CD1c-positive myeloid dendritic cell (primary cell): ENCODE measurements around the gene TMEM192.
"Not testable (repeated sequence)": the region's sequence is repeated elsewhere in the genome, so short reads cannot be mapped to it uniquely, and the experiment has no call there.

Experiments
- DNase-seq: peaks from one replicate; pipeline ENCODE4 v3.0.0-alpha.2; 2016; ENCODE audit errors: extremely low spot score

Gene TMEM192

DNA sequence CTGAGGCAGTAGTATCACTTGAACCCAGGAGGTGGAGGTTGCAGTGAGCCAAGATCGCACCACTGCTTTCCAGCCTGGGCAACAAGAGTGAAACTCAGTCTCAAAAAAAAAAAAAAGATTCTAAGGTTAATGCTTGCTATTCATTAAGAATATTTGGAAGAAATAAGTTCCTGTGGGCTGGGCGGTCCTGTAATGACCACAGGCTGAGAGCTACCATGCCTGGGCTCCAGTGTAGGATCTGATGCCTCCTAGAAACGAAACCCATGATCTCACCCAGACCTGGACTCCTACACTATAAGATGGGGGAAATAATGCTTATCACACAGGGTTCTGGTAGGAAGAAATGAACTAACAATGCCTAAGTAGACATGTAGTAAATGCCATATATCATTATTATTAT lies 17.8 kb downstream of the TMEM192 start:
- DNase-seq: no peak

DNA sequence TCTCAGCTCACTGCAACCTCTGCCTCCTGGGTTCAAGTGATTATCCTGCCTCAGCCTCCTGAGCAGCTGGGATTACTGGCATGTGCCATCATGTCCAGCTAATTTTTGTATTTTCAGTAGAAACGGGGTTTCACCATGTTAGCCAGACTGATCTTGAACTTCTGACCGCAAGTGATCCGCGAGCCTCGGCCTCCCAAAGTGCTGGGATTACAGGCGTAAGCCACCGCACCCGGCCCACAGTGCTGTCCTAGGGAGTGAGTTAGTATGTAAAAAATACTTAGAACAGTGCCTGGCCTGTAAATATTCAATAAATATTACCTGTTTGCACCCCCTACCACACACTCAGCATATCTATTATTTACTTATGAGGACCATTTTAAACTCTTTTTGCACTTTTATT lies 20.5 kb downstream of the TMEM192 start:
- DNase-seq: not testable (repeated sequence)

DNA sequence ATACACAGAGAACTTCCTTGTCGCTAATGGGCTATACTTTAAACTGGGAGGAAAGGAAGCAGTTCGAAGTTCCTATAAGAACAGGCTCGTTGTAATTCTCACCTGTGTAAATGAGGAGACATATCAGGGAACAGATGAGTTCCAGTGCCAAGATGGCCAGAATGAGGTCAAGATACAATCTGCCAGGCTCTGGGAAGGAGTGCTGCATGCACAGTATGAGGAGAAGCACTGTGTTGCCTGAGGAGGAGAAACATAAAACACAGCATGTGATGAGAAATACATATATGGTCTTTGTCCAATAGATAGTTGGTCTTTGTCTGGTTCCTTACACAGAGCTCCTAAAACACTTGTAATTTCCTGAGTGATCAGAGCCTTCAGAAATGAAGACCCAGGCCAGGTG lies 24.3 kb downstream of the TMEM192 start:
- no peak for DNase-seq

DNA sequence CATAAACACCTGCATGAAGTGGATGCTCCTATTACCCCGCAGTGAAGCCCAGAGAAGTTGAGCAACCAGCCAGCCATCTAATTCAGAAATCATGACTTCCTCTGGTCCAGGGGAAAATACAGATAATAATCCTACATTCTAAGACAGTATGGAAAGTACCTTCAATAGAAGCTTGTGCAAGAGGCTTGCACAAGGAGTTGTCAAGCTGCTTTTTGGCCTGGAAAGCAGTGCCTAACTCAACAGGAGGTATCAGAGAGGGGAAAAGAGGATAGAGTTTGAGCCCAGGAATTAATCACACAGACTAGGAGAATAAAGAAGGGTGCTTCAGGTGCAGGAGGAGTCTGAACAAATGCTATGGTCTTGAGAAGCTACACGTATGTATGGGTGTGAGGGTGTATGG lies 26.7 kb downstream of the TMEM192 start:
- DNase-seq: no peak

DNA sequence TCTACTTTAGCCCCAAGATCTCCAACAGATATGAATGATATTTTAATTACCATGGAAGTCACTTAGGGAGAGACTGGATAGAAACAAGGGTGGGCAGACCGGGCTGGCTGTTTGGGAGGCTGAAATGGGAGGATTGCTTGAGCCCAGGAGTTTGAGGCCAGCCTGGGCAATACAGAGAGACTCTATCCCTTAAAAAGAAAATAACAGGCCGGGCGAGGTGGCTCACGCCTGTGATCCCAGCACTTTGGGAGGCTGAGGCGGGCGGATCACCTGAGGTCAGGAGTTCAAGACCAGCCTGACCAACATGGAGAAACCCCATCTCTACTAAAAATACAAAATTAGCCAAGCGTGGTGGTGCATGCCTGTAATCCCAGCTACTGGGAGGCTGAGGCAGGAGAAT lies 27.9 kb downstream of the TMEM192 start:
- DNase-seq: not testable (repeated sequence)

DNA sequence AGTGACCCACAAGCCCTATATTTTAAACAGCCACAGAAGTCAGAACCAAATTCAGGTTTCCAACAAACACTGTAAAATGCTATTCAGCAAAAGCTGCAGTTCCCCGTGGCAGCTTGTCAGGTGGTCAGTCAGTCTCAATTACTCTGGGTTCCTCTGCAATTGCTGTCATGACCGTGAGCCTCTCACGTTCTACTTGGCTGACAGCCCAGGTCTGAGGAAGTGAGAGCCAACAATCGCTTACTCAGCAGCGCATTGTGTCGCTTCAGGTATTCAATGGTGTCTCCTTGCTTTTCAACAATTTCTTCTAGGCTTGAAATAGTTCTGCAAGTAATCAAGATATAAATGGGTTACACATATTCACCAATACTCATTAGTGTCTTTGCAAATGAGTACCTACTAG lies 33.2 kb downstream of the TMEM192 start:
- DNase-seq: no peak

DNA sequence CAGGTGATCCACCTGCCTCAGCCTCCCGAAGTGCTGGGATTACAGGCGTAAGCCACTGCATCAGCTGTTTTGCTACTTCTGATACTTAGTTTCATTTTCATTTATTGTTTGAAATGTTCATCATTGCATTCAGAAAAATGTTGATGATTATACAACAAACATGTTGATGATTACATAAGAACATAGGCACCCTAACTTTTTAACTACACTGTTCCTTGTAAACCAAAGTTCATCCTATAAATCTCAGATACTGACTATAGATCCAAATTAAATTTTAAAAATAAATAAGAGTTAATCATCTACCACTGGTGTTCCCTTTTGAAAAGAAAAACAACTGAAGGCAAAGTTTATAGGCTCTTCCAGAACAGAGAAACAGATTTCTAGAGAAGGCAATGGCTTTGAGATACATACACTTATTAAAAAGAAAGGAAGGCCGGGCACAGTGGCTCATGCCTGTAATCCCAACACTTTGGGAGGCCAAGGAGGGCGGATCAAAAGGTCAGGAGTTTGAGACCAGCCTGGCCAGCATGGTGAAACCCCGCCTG lies 35.6 kb downstream of the TMEM192 start:
- DNase-seq: no peak

DNA sequence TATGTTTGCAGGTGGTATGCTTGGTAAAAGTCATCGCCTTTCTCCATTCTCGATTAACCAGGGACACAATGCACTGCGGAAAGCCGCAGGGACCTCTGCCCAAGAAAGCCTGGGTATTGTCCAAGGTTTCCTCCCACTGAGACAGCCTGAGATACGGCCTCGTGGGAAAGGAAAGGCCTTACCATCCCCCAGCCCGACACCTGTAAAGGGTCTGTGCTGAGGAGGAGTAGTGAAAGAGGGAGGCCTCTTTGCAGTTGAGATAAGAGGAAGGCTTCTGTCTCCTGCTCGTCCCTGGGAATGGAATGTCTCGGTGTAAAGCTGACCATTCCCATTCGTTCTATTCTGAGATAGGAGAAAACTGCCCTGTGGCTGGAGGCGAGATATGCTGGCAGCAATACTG lies 39.3 kb downstream of the TMEM192 start:
- DNase-seq: not testable (repeated sequence)

DNA sequence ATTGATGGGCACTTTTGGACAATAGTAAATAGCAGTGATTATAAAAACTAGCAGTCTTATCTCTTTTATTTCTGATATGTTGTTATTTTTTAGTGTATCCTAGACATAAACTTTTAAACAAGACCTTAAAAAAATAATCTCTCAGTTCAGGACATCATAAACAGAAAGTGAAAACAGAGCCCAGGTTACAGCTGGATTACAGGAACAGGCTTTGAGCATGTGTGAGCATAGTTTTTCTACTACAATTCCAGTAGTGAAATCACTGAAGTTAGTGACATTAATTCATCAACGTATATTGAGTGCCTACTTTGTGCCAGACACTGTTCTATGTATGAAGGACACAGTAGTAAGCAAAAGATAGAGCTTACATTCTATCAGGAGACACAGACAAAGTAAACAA lies 42.1 kb downstream of the TMEM192 start:
- DNase-seq: no peak

DNA sequence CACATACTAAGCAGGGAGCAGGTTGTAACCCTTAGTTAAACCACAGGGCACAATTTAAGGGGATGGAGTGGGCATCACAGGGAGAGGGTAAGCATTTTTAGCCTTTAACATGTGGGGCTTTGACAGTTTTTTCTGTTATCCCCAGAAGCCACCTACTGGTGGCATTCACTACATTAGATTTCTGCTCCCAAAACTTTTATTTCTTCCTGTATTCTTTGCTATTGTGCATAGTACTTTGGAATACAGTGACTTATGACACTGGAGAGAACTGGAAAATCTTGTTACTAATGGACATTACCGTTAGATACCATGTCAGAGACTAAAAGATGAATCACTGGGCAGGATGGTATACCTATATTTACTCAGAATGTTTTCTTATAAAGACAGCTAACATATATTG lies 51.7 kb downstream of the TMEM192 start:
- DNase-seq: no peak

DNA sequence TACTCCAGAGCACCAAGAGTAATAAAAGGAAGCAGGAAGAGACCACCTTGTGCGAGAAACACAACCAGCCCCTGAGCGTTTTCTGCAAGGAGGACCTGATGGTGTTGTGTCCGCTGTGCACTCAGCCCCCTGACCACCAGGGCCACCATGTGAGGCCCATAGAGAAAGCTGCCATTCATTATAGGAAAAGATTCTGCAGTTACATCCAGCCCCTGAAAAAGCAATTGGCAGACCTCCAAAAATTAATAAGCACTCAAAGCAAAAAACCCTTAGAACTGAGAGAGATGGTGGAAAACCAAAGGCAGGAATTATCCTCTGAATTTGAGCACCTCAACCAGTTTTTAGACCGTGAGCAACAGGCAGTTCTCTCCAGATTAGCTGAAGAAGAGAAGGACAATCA lies 53.3 kb downstream of the TMEM192 start:
- no peak for DNase-seq

DNA sequence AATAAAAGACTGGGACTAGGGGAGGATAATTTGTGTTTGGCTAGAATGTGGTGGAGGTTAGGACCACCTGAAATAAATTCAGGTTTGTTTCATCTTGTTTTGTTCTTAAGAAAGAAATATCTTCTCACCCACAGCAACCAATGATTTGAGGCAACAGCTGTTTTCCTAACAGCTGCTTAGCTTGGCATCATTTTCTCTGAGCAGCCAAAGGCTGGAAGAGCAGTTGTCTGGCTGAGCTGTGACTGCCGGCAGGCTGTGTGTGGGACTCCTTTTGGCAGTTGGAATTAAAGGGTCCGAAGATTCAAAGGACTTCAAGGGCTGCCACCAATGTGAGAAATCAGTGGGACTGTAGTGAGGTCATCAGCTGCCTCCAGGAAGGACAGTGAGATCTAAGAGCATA lies 54.0 kb downstream of the TMEM192 start:
- DNase-seq: no peak

DNA sequence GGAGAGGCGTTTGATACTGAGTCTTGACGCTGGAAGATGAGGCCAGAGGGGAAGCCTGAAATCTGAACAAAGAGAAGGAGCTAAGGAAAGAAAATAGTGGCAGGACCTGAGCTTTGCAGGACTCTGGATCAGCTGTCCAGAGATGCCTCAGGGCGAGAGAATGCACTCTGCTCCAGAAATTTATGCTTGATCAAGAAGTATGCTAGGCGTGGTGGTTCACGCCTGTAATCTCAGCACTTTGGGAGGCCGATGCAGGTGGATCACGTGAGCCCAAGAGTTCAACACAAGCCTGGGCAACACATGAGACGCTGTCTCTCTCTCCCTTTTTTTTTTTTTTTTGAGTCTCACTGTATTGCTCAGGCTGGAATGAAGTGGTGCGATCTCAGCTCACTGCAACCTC lies 57.1 kb downstream of the TMEM192 start:
- no peak for DNase-seq

DNA sequence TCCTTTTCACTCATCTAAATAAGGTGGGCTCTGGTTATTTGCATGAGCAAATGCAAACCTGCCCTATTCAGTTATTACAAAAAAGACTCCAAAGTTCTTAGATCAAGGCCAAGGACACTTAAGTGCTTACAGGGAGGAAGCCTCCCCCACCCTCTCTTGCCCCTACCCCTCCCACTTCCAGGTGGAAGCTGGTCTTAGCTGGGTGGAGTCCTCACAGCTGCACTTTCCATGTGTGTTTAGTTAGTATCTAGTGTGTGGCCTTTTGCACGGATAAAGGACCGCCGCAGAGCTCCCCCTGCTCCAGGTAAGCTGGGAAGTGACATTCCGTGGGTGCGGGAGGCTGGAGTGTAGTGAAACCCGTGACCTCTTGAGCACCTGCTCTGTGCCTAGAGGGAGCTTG lies 59.0 kb downstream of the TMEM192 start, which contains the start of gene TRIM75:
TSS of gene TRIM75 (plus strand) at position 222 of the 400 bp plus-strand sequence. CDS start 5,282 bp downstream, outside the sequence.
- no peak for DNase-seq

DNA sequence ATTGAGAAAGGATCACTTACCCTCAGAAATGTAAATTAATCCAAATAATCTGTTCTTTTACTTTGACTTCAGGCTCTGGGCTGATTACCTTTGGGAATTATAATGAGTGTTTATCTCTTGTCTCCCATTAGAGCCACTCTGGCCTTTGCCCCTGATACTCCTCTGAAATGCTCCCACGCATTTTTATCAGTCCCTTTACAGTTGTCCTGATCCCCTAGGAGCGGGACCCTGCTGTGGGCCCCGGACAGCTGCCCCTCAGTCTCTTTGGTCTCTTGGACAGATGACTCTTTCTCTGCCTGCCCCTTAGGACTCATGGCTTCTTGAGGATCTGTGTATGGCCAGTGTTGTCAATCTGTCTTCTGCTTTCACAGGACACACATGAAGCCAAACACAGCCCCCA lies 60.0 kb downstream of the TMEM192 start:
- no peak for DNase-seq

DNA sequence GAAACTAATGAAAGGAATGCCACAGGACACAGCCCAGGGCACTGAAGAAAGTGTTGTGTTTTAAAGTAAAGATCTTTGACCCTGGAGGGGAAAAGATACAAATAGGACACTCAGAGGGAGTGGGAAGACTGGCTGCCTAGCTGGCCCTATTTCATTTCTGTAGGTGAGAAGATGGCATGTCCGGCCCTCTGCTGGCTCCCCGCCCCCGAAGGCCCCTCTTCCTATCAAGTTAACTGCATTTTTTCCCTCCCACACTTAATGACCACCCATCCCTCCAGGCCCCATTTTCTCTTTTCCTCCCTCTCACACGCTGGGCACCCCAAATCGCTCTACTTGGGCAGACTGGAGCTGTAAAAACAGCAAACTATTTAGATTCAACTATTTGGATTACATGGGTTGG lies 64.5 kb downstream of the TMEM192 start:
- no peak for DNase-seq

DNA sequence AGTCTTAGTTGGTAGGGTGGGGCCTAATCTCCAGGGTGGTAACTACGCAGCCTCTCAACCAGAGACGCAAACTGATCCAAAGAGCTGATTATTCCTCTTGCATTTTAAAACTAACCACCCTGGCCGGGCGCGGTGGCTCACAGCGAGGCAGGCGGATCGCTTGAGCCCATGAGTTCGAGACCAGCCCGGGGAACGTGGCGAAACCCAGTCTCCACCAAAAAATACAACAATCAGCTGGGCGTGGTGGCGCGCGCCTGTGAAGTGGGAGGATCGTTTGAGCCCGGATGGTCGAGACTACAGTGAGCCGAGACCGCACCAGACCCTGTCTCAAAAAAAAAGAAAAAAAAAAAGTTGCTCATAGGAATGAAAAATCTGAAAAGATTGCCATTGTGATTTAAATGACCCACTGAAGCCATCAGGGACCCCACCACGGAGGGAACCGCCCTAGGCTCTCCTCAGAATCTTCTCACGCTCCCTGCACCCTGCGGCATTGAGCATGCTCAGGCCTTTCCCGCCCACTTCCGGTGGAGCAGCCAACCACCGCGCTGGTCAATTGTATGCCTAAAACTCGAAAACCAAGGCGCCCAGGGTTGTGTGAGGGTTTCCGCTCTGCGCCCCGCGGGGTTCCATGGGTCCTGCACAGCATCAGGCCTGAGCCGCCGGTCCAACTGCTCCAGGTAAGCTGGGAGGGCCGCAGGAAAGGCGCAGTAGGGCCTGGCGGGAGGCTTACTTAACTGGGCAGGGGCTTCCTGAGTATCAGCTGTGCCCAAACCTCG lies 81.0 kb downstream of the TMEM192 start, which contains the start of gene TRIM60:
TSS of gene TRIM60 (plus strand) at position 564 of the 776 bp plus-strand sequence. CDS start 8,074 bp downstream, outside the sequence.
- DNase-seq: no peak

DNA sequence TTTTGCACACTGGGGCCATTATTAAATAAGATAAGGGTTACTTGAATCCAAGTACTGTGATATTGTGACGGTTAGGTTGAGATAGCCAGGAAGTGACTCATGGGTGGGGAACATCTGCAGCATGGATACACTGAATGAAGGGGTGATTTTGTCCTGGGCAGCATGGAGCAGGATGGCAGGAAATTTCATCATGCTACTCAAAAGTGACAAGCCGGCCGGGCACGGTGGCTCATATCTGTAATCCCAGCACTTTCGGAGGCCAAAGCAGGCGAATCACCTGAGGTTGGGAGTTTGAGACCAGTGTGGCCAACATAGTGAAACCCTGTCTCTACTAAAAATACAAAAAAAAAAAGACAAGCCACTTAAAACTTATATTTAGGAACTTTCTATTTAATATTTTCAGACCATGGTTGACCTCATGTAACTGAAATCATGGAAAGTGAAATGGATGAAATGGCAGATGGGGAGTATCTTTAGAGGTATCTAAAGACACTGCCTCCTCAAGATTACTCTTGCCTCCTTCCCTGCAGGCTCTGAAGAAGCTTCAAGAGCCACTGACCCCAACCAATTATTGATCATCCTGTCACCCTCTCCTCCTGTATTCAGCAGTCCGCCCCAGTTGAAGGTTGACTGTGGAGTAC lies 84.8 kb downstream of the TMEM192 start:
- DNase-seq: no peak

DNA sequence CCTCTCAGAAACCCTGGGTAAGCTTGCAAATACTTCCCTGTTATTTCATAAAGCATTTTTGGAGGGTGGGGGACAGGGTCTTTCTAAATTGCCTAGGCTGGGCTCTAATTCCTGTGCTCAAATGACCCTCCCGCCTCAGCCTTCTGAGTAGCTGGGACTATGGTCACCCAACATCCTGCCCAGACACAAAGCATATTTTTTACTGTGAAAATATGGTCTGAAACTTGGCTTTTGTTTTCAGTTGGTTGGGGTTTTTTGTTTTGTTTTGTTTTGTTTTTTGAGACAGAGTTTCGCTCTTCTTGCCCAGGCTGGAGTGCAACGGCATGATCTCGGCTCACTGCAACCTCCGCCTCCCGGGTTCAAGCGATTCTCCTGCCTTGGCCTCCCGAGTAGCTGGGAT lies 86.9 kb downstream of the TMEM192 start:
- not testable (repeated sequence) for DNase-seq
